ENCODE measurements around the gene RNLS. TPM values are rescaled to one million over a fixed set of nuclear protein-coding genes. Genes with fewer than 3 reads are reported as not detected.

RNLS gene
- total and polyA plus RNA-seq, 3 donors from 2014 or later, result 13.0 to 27.4 (median 27.1) TPM

DNA sequence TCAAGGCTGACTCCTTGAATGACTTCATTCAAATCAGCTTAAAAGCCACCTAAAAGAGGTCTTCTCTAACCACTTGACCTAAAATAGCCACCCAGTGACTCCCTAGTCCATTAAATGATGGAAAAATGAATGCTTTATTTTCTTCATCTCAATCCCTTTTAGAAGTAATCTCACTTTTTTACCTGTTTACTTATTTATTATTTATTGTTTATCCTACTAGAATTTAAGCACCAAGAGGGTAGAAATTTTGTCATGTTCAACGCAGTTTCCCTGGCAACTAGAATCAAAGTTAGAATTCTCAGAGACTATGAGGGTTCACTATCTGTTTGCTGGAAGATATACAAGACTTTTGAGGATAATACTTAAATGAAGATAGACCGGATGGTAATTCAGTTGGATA lies 3.3 kb upstream of the RNLS start, which contains the start of gene LIPJ:
Gene LIPJ (plus strand): TSS at position 301 of the 400 bp plus-strand sequence. CDS start 3,926 bp downstream, outside the sequence.
- Histone ChIP-seq H3K4me1 (no peaks in the 10 kb centered on the region), H3K9me3 (no peaks in the 10 kb centered on the region), H3K27ac (no peak within 1 kb of the TSS), H3K4me3 (no peak within 1 kb of the TSS), H3K27me3 (no peaks in the 10 kb centered on the region), H3K36me3 (ENCODE audit: low read depth, missing control alignments) (no peaks in the 10 kb centered on the region)
- TF ChIP-seq POLR2A (IDR thresholded peaks at IDR 0.05) (no peak), CTCF (IDR thresholded peaks at IDR 0.05) (no peak)
- DNase-seq, result no peak
- 91 to 94% methylated on average over 2 of the region's 2 CpGs for WGBS, 2 donors
- intact Hi-C loops (cut with DNase I; ENCODE audit: low total_unique reads), result no loop called here

- WGBS, 2 donors, result 38 to 43% methylated on average over 7 of the region's 7 CpGs
- no peaks in the 10 kb centered on the region for H3K9me3 ChIP-seq
- H3K4me1 ChIP-seq, result no peaks in the 10 kb centered on the region
- H3K27ac ChIP-seq, result peak overlapping the region; percentile 93 to 98
- H3K4me3 ChIP-seq, result peak overlapping the region; percentile 84
- intact Hi-C loops (cut with DNase I; ENCODE audit: low total_unique reads), result no loop called here
- H3K27me3 ChIP-seq, result no peaks in the 10 kb centered on the region
- no peak for TF ChIP-seq CTCF (IDR thresholded peaks at IDR 0.05)
- TF ChIP-seq POLR2A (IDR thresholded peaks at IDR 0.05), result no peak
- no peak for DNase-seq
- H3K36me3 ChIP-seq (ENCODE audit: low read depth, missing control alignments), result no peaks in the 10 kb centered on the region
These were observed 453 bp upstream of the RNLS start for GRCh38 chr10:88583584-88583957.

GRCh38 chr10:88582411-88582805 lies 710 bp downstream of the RNLS start:
- intact Hi-C loops (cut with DNase I; ENCODE audit: low total_unique reads), result no loop called here
- no peaks in the 10 kb centered on the region for H3K9me3 ChIP-seq

GRCh38 chr10:88565072-88565471 lies 18.0 kb downstream of the RNLS start:
- WGBS, 2 donors, result 23 to 52% methylated on average over 1 of the region's 1 CpG
- Histone ChIP-seq H3K4me1 (no peaks in the 10 kb centered on the region), H3K27me3 (no peaks in the 10 kb centered on the region), H3K4me3 (no peak overlapping the region), H3K36me3 (ENCODE audit: low read depth, missing control alignments) (no peaks in the 10 kb centered on the region), H3K27ac (no peak overlapping the region), H3K9me3 (no peaks in the 10 kb centered on the region)
- intact Hi-C loops (cut with DNase I; ENCODE audit: low total_unique reads), result no loop called here
- no peak for TF ChIP-seq CTCF (IDR thresholded peaks at IDR 0.05)
- TF ChIP-seq POLR2A (IDR thresholded peaks at IDR 0.05), result no peak
- DNase-seq, result no peak

More at GRCh38 chr10:88582411-88582805, 710 bp downstream of the RNLS start:
- Histone ChIP-seq H3K4me3 (peak overlapping the region; percentile 84), H3K27ac (peak overlapping the region; percentile 93 to 98), H3K4me1 (no peaks in the 10 kb centered on the region), H3K27me3 (no peaks in the 10 kb centered on the region), H3K36me3 (ENCODE audit: low read depth, missing control alignments) (no peaks in the 10 kb centered on the region)
- DNase-seq, result no peak
- no peak for TF ChIP-seq POLR2A (IDR thresholded peaks at IDR 0.05)
- TF ChIP-seq CTCF (IDR thresholded peaks at IDR 0.05), result no peak
- 6% methylated on average over 4 of the region's 4 CpGs; no CpG with 5 or more reads in 1 of the 2 donors for WGBS, 2 donors

DNA sequence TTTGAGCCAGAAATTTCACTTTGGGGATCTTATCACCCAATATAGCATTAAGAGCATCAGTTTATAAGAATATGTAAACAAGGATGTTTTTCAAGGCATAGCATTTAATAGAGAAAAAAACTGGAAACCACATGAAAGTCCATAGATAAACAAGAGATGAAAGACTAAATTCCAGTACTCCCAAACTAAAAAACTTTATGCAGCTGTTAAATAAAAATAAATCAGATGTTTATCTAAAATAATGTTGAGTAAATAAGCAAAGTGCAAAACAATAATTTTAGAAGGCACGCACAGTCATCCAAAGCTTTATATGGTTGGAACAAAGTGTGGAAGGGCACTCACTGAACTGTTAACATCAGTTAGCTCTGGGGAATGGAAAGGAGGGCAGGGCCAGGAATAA lies 21.0 kb downstream of the RNLS start:
- no peaks in the 10 kb centered on the region for H3K4me1 ChIP-seq
- H3K27me3 ChIP-seq, result no peaks in the 10 kb centered on the region
- TF ChIP-seq CTCF (IDR thresholded peaks at IDR 0.05) (no peak), POLR2A (IDR thresholded peaks at IDR 0.05) (no peak)
- intact Hi-C loops (cut with DNase I; ENCODE audit: low total_unique reads), result no loop called here
- WGBS, 2 donors, result 86 to 98% methylated on average over 1 of the region's 1 CpG
- no peaks in the 10 kb centered on the region for H3K9me3 ChIP-seq
- H3K27ac ChIP-seq, result no peak overlapping the region
- no peak for DNase-seq
- no peaks in the 10 kb centered on the region for H3K36me3 ChIP-seq (ENCODE audit: low read depth, missing control alignments)
- no peak overlapping the region for H3K4me3 ChIP-seq

Data from testis (tissue), 3 donors.